SK-N-SH (cell line): ENCODE results near the gene PTPN22. TPM values are rescaled to one million over a fixed set of nuclear protein-coding genes. Genes with fewer than 3 reads are reported as not detected.

ENCODE experiments used
- CTCF ChIA-PET: fragments of 300-600, 350-600 bp; formaldehyde crosslinking; extraction: SDS; loops from one replicate; lab custom pipeline; 2021; lab: Yijun Ruan, JAX
- POLR2A ChIA-PET: fragments of 350-600 bp; sonication (Branson Sonifier 250); formaldehyde crosslinking; extraction: SDS; loops from one replicate; lab custom pipeline; 2020; ENCODE audit warnings: antibody characterized with exemption, inconsistent platforms; lab: Yijun Ruan, JAX
- DNase-seq: peaks from one replicate; pipeline ENCODE4 v3.0.0; 2012
- H2AFZ ChIP-seq: fragments of 200-600 bp; sonication (generic); 2 replicates; pipeline ENCODE4 v1.8.1; 2016; ENCODE audit warnings: antibody characterized with exemption, mild to moderate bottlenecking, low read depth
- H3F3A ChIP-seq: fragments of 200-600 bp; sonication (generic); replicated peaks from 2 replicates; pipeline ENCODE3; 2016; ENCODE audit warnings: antibody characterized with exemption, mild to moderate bottlenecking; ENCODE audit not compliant: insufficient read depth
- H3K27ac ChIP-seq, 2 experiments: fragments of 200-500 bp in 1 of 2; fragments of 200-600 bp in 1 of 2; sonication (Bioruptor generic) in 1 of 2; sonication (generic), shearing (Covaris generic) in 1 of 2; 2 replicates each; pipeline versions ENCODE4 v1.5.1 to v1.6.1; 2014 to 2016; ENCODE audit warnings: low read depth in 2 of 2, inconsistent platforms in 1 of 2, low read length in 1 of 2, mild to moderate bottlenecking in 1 of 2, mixed read lengths in 1 of 2
- H3K27me3 ChIP-seq: fragments of 200-600 bp; sonication (generic), shearing (Covaris generic); 2 replicates; pipeline ENCODE4 v1.6.1; 2016; ENCODE audit warnings: mixed run types; ENCODE audit not compliant: insufficient read depth
- H3K36me3 ChIP-seq, 2 experiments: fragments of 200-500 bp in 1 of 2; fragments of 200-600 bp in 1 of 2; sonication (Bioruptor generic) in 1 of 2; sonication (generic) in 1 of 2; replicated peaks in 1 of 2; 2 replicates each; pipeline versions ENCODE3 to v1.5.1; 2014 to 2016; ENCODE audit warnings: low read length in 1 of 2, mild to moderate bottlenecking in 1 of 2; ENCODE audit not compliant: insufficient read depth in 2 of 2, control insufficient read depth in 1 of 2
- H3K4me1 ChIP-seq, 2 experiments: fragments of 200-500 bp in 1 of 2; fragments of 200-600 bp in 1 of 2; sonication (Bioruptor generic) in 1 of 2; sonication (generic), shearing (Covaris generic) in 1 of 2; 2 replicates each; pipeline versions ENCODE4 v1.5.1 to v1.6.1; 2014 to 2016; ENCODE audit warnings: low read depth in 1 of 2, low read length in 1 of 2, mixed run types in 1 of 2; ENCODE audit not compliant: insufficient read depth in 2 of 2, control insufficient read depth in 1 of 2
- H3K4me2 ChIP-seq: fragments of 200-600 bp; sonication (generic), shearing (Covaris generic); 2 replicates; pipeline ENCODE4 v1.6.1; 2017; ENCODE audit warnings: mixed run types
- H3K4me3 ChIP-seq, 2 experiments: fragments of 200-500 bp in 1 of 2; fragments of 200-600 bp in 1 of 2; sonication (Bioruptor generic) in 1 of 2; sonication (generic), shearing (Covaris generic) in 1 of 2; 2 replicates each; pipeline versions ENCODE4 v1.5.1 to v1.8.1; 2014 to 2016; ENCODE audit warnings: low read depth in 2 of 2, inconsistent platforms in 1 of 2, low read length in 1 of 2, mild to moderate bottlenecking in 1 of 2, mixed read lengths in 1 of 2, moderate library complexity in 1 of 2
- H3K79me2 ChIP-seq: fragments of 200-600 bp; sonication (generic); 2 replicates; pipeline ENCODE4 v1.8.1; 2017; ENCODE audit warnings: mild to moderate bottlenecking; ENCODE audit not compliant: insufficient read depth
- H3K9ac ChIP-seq: fragments of 200-600 bp; sonication (generic); 2 replicates; pipeline ENCODE4 v1.6.1; 2017; ENCODE audit warnings: mixed run types
- H3K9me2 ChIP-seq: fragments of 200-600 bp; sonication (generic); 2 replicates; pipeline ENCODE4 v1.6.1; 2017; ENCODE audit warnings: mixed run types
- H3K9me3 ChIP-seq: fragments of 200-600 bp; sonication (generic); 2 replicates; pipeline ENCODE4 v1.6.1; 2017; ENCODE audit warnings: mixed run types, mild to moderate bottlenecking, moderate library complexity
- H4K20me1 ChIP-seq: fragments of 200-600 bp; sonication (generic); 2 replicates; pipeline ENCODE4 v1.6.1; 2017; ENCODE audit warnings: mild to moderate bottlenecking, mixed run types; ENCODE audit not compliant: insufficient read depth
- CHD2 ChIP-seq: fragments of 150-350 bp; IDR thresholded peaks from 2 replicates; pipeline ENCODE4 v1.6.1; 2018; ENCODE audit warnings: low read length; ENCODE audit not compliant: partially characterized antibody
- FOSL2 ChIP-seq: IDR thresholded peaks from 2 replicates; pipeline ENCODE4 v1.4.0; 2012; ENCODE audit warnings: low read depth, mild to moderate bottlenecking, moderate library complexity, borderline replicate concordance
- FOXJ3 ChIP-seq: sonication (generic); formaldehyde crosslinking; IDR thresholded peaks from 2 replicates; pipeline ENCODE4 v1.5.1; 2020; ENCODE audit warnings: mild to moderate bottlenecking, missing genetic modification reagents
- JUND ChIP-seq: IDR thresholded peaks from 2 replicates; pipeline ENCODE4 v1.4.0; 2012
- MEF2A ChIP-seq: IDR thresholded peaks from 2 replicates; pipeline ENCODE4 v1.4.0; 2012; ENCODE audit warnings: low read depth, borderline replicate concordance
- NRF1 ChIP-seq: IDR thresholded peaks from 2 replicates; pipeline ENCODE4 v1.6.1; 2012; ENCODE audit warnings: low read depth, mild to moderate bottlenecking, low read length
- POLR2AphosphoS5 ChIP-seq: IDR thresholded peaks from 2 replicates; pipeline ENCODE4 v1.6.1; 2012; ENCODE audit warnings: low read depth, low read length
- REST ChIP-seq: IDR thresholded peaks from 2 replicates; pipeline ENCODE4 v1.6.1; 2012; ENCODE audit warnings: mild to moderate bottlenecking, low read depth, low read length, moderate library complexity
- RFX5 ChIP-seq: IDR thresholded peaks from 2 replicates; pipeline ENCODE4 v1.6.1; 2012; ENCODE audit warnings: mild to moderate bottlenecking, improper control_type of control experiment, low read length
- TAF1 ChIP-seq: IDR thresholded peaks from 2 replicates; pipeline ENCODE4 v1.6.1; 2012; ENCODE audit warnings: low read depth, mild to moderate bottlenecking, low read length, moderate library complexity, borderline replicate concordance
- TEAD4 ChIP-seq: IDR thresholded peaks from 2 replicates; pipeline ENCODE4 v1.4.0; 2012; ENCODE audit warnings: mild to moderate bottlenecking, borderline replicate concordance; ENCODE audit not compliant: insufficient read depth
- USF1 ChIP-seq: IDR thresholded peaks from 2 replicates; pipeline ENCODE4 v1.4.0; 2012; ENCODE audit warnings: low read depth, borderline replicate concordance
- USF2 ChIP-seq: fragments of 150-350 bp; IDR thresholded peaks from 2 replicates; pipeline ENCODE4 v1.6.1; 2017; ENCODE audit warnings: antibody characterized with exemption, low read length, low read depth, borderline replicate concordance
- ZBTB33 ChIP-seq: IDR thresholded peaks from 2 replicates; pipeline ENCODE4 v1.4.0; 2012; ENCODE audit warnings: low read depth, borderline replicate concordance
- WGBS: methylation state at CpG from one replicate; pipeline ENCODE4 v1.1.6; 2017; ENCODE audit warnings: low lambda C conversion rate; 5-methylcytosine and 5-hydroxymethylcytosine counted together
- polyA plus RNA-seq, 3 experiments: library from polyadenylated mRNA; depleted of rRNA; stranded (reverse); fragments of >200 nt; gene quantifications; 2 replicates each; pipeline ENCODE4 v1.2.3, GENCODE V29; 2012

PTPN22 gene
- polyA plus RNA-seq, 1 of the 3 experiments (the other 2 are of a cell fraction): 0.12 TPM

GRCh38 chr1:113812661-113813135 lies 58.8 kb downstream of the PTPN22 start:
- H4K20me1 ChIP-seq: peaks cover 11% of the 10 kb centered on the region; the same call in 1 of the 2 replicates
- WGBS: 38% methylated on average over 13 of the region's 13 CpGs
- peak overlapping the region; percentile 76 for H3K9ac ChIP-seq
- no peaks in the 10 kb centered on the region for H3K27me3 ChIP-seq
- H3K79me2 ChIP-seq: peaks cover 40% of the 10 kb centered on the region
- peaks cover 27% of the 10 kb centered on the region for H3F3A ChIP-seq
- peak overlapping the region; percentile 75 to 96 for H3K27ac ChIP-seq
- peak overlapping the region; percentile 93 for H2AFZ ChIP-seq
- peaks cover 5 to 17% of the 10 kb centered on the region in 2 experiments; a peak in 3 of 4 replicates for H3K4me1 ChIP-seq
- H3K36me3 ChIP-seq: no peaks in the 10 kb centered on the region
- H3K9me3 ChIP-seq: no peaks in the 10 kb centered on the region
- H3K9me2 ChIP-seq: no peaks in the 10 kb centered on the region
- TF ChIP-seq USF1 (no peak), CHD2 (no peak), NRF1 (no peak), TAF1 (peak; percentile 69; the same call in 1 of the 2 replicates), FOSL2 (no peak), TEAD4 (0 out of 2 replicates have a peak, but pooled peaks have one; percentile 5)
- CTCF ChIA-PET: interaction anchor here (1.6 to 3.1 kb wide), 3 partner anchors 23 to 740 kb away, joined by 4 to 9 read pairs (median 8); partner anchors contain the start of gene LRIG2
- H3K4me2 ChIP-seq: peak overlapping the region; percentile 72
- POLR2A ChIA-PET: interaction anchor here (0.6 to 2.3 kb wide), 5 partner anchors 21 to 116 kb away, joined by 3 to 22 read pairs (median 4); partner anchors contain the start of genes HIPK1 and PHTF1
- peak; percentile 58 for DNase-seq
- H3K4me3 ChIP-seq: peak overlapping the region; percentile 44 to 52

- Histone ChIP-seq H3K9me3 (no peaks in the 10 kb centered on the region), H2AFZ (peak within 1 kb of the TSS; percentile 93), H3K27ac (peak within 1 kb of the TSS; percentile 75 to 96), H3K4me2 (peak within 1 kb of the TSS; percentile 75), H4K20me1 (peaks cover 11% of the 10 kb centered on the region; the same call in 1 of the 2 replicates), H3K9ac (peak within 1 kb of the TSS; percentile 82), H3F3A (peaks cover 27% of the 10 kb centered on the region), H3K36me3 (no peaks in the 10 kb centered on the region), H3K9me2 (no peaks in the 10 kb centered on the region), H3K79me2 (peaks cover 47% of the 10 kb centered on the region), H3K4me1 (peaks cover 5 to 17% of the 10 kb centered on the region in 2 experiments; a peak in 3 of 4 replicates), H3K4me3 (peak within 1 kb of the TSS; percentile 81 to 88), H3K27me3 (no peaks in the 10 kb centered on the region)
- ChIA-PET POLR2A (interaction anchor here (0.6 to 2.3 kb wide), 6 partner anchors 20 to 117 kb away, joined by 3 to 22 read pairs (median 4); partner anchors contain the start of genes AP4B1, HIPK1 and PHTF1), CTCF (interaction anchor here (1.0 to 3.1 kb wide), 5 partner anchors 13 to 739 kb away, joined by 3 to 9 read pairs (median 5); partner anchors contain the start of gene LRIG2)
- peak; percentile 92 for DNase-seq
- under 1% methylated on average over 38 of the region's 82 CpGs for WGBS
- TF ChIP-seq FOXJ3 (no peak), ZBTB33 (peak; percentile 17; the same call in 1 of the 2 replicates), REST (no peak), JUND (no peak), RFX5 (no peak), USF2 (no peak), TAF1 (peak; percentile 89), POLR2AphosphoS5 (peak; percentile 79), MEF2A (no peak)
Measured at GRCh38 chr1:113811888-113812660, 59.4 kb downstream of the PTPN22 start, which contains the start of gene RSBN1. TSS of gene RSBN1 (minus strand) at chr1:113812476. CDS start at chr1:113812412, 64 bp downstream.
